Measurements from ENCODE around the gene FICD.
"Not testable (repeated sequence)": the region's sequence is repeated elsewhere in the genome, so short reads cannot be mapped to it uniquely, and the experiment has no call there.

Gene FICD

DNA sequence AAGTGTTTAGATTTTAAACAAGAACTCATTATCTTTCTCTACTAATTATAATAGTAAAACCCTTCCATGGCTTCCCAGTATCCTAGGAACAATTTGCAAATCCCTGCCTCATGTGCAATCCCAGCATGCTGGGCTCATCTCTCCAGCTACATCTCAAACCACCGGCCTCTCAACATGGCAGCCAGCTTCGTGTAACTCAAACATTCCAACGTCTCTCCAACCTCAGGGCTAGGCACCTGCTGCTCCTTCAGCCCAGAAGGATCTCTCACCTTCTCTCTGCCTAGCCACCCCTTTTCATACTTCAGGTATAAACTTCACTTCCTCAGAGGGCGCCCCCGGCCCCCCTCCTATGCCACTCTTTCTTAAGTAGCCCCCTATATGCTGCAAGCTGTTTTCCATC lies 38.7 kb downstream of the FICD start:
- Histone ChIP-seq H3K9me3 (no peaks in the 10 kb centered on the region), H3K27ac (no peak overlapping the region), H3K4me2 (no peak overlapping the region), H3K4me1 (peaks cover 28% of the 10 kb centered on the region), H3K27me3 (no peaks in the 10 kb centered on the region), H3K36me3 (peaks cover 52% of the 10 kb centered on the region), H4K20me1 (peaks cover 100% of the 10 kb centered on the region), H3K9ac (no peak overlapping the region), H3K4me3 (no peak overlapping the region)
- TF ChIP-seq Cebpa-rat (IDR thresholded peaks at IDR 0.05), result no peak

DNA sequence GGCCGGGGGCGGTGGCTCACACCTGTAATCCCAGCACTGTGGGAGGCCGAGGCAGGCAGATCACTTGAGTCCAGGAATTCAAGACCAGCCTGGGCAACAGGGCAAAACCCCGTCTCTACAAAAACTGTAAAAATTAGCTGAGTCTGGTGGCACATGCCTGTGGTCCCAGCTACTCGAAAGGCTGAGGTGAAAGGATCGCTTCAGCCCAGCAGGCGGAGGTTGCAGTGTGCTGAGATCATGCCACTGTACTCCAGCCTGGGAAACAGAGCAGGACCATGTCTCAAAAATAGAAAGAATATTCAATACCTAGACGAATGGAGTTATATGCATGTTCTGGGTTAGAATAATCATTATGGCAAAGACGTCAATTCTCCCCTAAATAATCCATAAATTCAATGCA lies 40.3 kb downstream of the FICD start:
- peaks cover 47% of the 10 kb centered on the region for H3K36me3 ChIP-seq
- not testable (repeated sequence) for H3K4me2 ChIP-seq, H3K27ac ChIP-seq, H3K9ac ChIP-seq, H3K9me3 ChIP-seq, H3K4me3 ChIP-seq, H3K27me3 ChIP-seq
- H3K4me1 ChIP-seq, result peaks cover 43% of the 10 kb centered on the region
- H4K20me1 ChIP-seq, result peaks cover 100% of the 10 kb centered on the region

DNA sequence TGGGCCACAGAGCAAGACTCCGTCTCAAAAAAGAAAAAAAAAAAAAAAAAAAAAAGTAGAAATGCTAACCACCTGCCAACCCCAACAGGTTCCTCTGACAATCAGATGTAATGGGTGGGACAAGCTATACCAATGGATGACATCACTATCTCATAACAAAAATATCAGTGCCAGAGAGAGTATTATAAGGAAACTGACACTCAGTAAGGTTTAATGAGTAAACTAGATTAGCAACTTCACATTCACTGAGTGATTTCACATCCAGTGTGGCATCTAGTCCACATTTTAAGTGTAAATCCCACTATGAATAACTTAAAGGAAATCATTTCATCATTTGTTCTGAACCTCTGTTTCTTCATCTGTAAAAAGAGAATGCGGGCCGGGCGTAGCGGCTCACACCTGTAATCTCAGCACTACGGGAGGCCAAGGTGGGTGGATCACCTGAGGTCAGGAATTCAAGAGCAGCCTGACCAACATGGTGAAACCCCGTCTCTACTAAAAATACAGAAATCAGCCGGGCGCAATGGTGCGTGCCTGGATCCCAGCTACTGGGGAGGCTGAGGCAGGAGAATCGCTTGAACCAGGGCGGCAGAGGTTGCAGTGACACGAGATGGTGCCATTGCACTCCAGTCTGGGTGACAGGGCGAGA lies 44.1 kb downstream of the FICD start:
- Histone ChIP-seq H3K9me3 (no peaks in the 10 kb centered on the region), H3K36me3 (peaks cover 41% of the 10 kb centered on the region), H4K20me1 (peaks cover 66% of the 10 kb centered on the region), H3K27me3 (no peaks in the 10 kb centered on the region), H3K27ac (no peak overlapping the region), H3K4me1 (peaks cover 46% of the 10 kb centered on the region), H3K4me3 (peak overlapping the region; percentile 97), H3K9ac (peak overlapping the region; percentile 96; the same call in 1 of the 2 replicates), H3K4me2 (peak overlapping the region; percentile 99)
- TF ChIP-seq Cebpa-rat (IDR thresholded peaks at IDR 0.05), result no peak

DNA sequence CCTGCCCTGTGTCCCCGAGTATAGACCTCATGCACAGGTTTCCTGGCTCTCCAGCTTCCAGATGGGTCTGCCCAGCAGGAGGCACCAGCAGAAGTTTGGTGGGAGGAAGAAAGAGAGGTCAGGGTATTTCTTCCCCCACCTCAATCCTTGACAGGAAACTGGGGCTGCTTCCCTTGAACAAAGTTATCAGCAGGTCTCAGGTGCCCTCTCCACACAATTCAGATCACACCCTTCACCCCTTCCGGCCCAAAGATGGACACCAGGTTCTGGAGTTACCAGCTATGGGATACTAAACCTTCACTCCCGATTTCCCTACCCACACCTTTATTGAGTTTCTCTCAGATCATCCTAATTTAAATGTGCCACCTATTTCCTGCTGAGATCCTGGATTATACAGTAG lies 44.7 kb downstream of the FICD start:
- Histone ChIP-seq H3K36me3 (peaks cover 47% of the 10 kb centered on the region), H4K20me1 (peaks cover 60% of the 10 kb centered on the region), H3K4me2 (peak overlapping the region; percentile 99), H3K4me1 (peaks cover 52% of the 10 kb centered on the region), H3K9me3 (no peaks in the 10 kb centered on the region), H3K9ac (peak overlapping the region; percentile 96), H3K27me3 (no peaks in the 10 kb centered on the region), H3K4me3 (peak overlapping the region; percentile 97), H3K27ac (no peak overlapping the region)
- no peak for TF ChIP-seq Cebpa-rat (IDR thresholded peaks at IDR 0.05)

GRCh38 chr12:108560321-108560721 lies 45.2 kb downstream of the FICD start:
- Histone ChIP-seq H3K4me1 (peaks cover 58% of the 10 kb centered on the region), H3K27me3 (no peaks in the 10 kb centered on the region), H3K4me3 (peak overlapping the region; percentile 97), H3K9me3 (no peaks in the 10 kb centered on the region), H4K20me1 (peaks cover 55% of the 10 kb centered on the region), H3K27ac (peak overlapping the region; percentile 97), H3K4me2 (peak overlapping the region; percentile 99), H3K36me3 (peaks cover 51% of the 10 kb centered on the region), H3K9ac (peak overlapping the region; percentile 96)
- TF ChIP-seq Cebpa-rat (IDR thresholded peaks at IDR 0.05), result no peak

GRCh38 chr12:108560752-108561719 lies 46.0 kb downstream of the FICD start, which contains the start of gene SART3:
SART3 (minus strand) TSS chr12:108561173; CDS start chr12:108561154, 19 bp downstream.
- Histone ChIP-seq H3K27me3 (no peaks in the 10 kb centered on the region), H3K4me1 (peaks cover 65% of the 10 kb centered on the region), H3K27ac (peak within 1 kb of the TSS; percentile 97), H3K9me3 (no peaks in the 10 kb centered on the region), H3K36me3 (peaks cover 44% of the 10 kb centered on the region), H3K9ac (peak within 1 kb of the TSS; percentile 96), H3K4me2 (peak within 1 kb of the TSS; percentile 99), H3K4me3 (peak within 1 kb of the TSS; percentile 97), H4K20me1 (peaks cover 51% of the 10 kb centered on the region)
- no peak for TF ChIP-seq Cebpa-rat (IDR thresholded peaks at IDR 0.05)

DNA sequence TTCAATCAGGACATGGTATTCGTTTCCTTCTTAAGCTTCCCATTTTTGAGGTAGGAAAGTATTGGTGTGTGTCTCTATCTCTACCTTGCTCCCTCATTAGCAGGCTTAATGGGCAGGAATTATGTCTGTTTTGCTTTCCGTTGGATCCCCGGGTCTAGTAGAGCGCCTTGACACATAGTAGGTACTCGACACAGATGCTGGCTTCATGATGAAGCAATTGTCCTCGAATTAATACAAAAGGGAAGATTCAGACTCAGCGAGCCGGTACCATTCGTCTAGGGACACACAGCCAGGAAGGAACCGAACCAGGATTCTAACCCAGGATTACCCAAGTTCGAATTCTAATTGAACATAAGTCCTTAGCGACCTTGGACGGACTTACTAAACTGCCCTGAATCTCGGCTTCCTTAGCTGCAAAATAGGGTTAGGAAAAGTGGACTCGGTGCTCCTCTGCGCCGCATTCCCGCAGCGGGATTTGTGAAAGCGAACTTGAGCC lies 46.8 kb downstream of the FICD start:
- Histone ChIP-seq H3K4me1 (peaks cover 74% of the 10 kb centered on the region), H3K27ac (peak overlapping the region; percentile 97), H3K9ac (peak overlapping the region; percentile 96), H3K27me3 (no peaks in the 10 kb centered on the region), H4K20me1 (peaks cover 51% of the 10 kb centered on the region), H3K4me3 (peak overlapping the region; percentile 97), H3K9me3 (no peaks in the 10 kb centered on the region), H3K4me2 (peak overlapping the region; percentile 99), H3K36me3 (peaks cover 43% of the 10 kb centered on the region)
- no peak for TF ChIP-seq Cebpa-rat (IDR thresholded peaks at IDR 0.05)

- peaks cover 76% of the 10 kb centered on the region for H3K4me1 ChIP-seq
- no peaks in the 10 kb centered on the region for H3K9me3 ChIP-seq
- peak within 1 kb of the TSS; percentile 99 for H3K4me2 ChIP-seq
- peaks cover 47% of the 10 kb centered on the region for H4K20me1 ChIP-seq
- H3K36me3 ChIP-seq, result peaks cover 43% of the 10 kb centered on the region
- peak within 1 kb of the TSS; percentile 96 for H3K9ac ChIP-seq
- no peak for TF ChIP-seq Cebpa-rat (IDR thresholded peaks at IDR 0.05)
- no peaks in the 10 kb centered on the region for H3K27me3 ChIP-seq
- H3K27ac ChIP-seq, result peak within 1 kb of the TSS; percentile 97
- peak within 1 kb of the TSS; percentile 97 for H3K4me3 ChIP-seq
Observed at GRCh38 chr12:108562348-108563135, 47.5 kb downstream of the FICD start, which contains the start of gene ISCU. ISCU (plus strand) TSS chr12:108562596; CDS start chr12:108562623, 27 bp downstream.

DNA sequence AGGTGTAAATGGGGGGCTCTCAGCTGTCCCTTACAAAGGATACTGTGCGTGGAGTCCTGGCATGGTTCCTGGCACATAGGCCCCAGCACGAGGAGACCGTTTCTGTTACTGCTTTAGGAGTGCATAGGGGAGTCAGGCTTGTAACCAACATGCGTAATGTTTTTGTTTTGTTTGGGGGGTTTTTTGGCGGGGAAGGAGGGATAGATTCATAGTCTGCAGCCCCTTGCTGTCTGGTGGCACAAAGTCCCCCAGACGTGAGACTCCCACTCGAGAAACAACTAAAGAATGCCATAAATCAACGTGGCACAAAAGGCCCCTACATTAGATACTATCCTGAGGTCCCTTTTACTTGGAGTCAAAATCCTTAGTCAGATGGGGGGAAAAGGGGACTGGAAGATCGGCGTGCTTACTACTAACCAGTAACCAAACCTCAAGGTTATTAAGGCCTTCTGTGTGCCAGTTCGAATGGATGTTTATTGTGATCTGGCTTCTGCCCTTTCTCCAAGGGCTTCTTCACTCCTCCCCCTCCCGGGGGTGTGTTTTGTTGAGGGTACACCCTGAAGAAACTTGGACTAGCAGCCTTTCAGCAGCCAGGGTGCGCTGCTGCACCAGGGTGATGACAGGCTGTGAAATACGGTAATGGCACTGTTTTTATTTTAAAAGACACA lies 48.2 kb downstream of the FICD start:
- Histone ChIP-seq H3K4me1 (peaks cover 76% of the 10 kb centered on the region), H3K4me2 (peak overlapping the region; percentile 98), H3K9ac (peak overlapping the region; percentile 87), H3K9me3 (no peaks in the 10 kb centered on the region), H3K4me3 (peak overlapping the region; percentile 97), H4K20me1 (peaks cover 40% of the 10 kb centered on the region), H3K27ac (peak overlapping the region; percentile 84), H3K36me3 (peaks cover 42% of the 10 kb centered on the region), H3K27me3 (no peaks in the 10 kb centered on the region)
- TF ChIP-seq Cebpa-rat (IDR thresholded peaks at IDR 0.05), result no peak
